ENCODE data around the gene CMSS1.

- TF ChIP-seq CTCF (IDR thresholded peaks at IDR 0.05) = no peak
- TF ChIP-seq EP300 (IDR thresholded peaks at IDR 0.05; ENCODE audit: low read depth) = no peak
- no peak for TF ChIP-seq POLR2A (IDR thresholded peaks at IDR 0.05)
Measured at GRCh38 chr3:100105501-100105900, 287.8 kb downstream of the CMSS1 start.
